ENCODE data around the gene RPL22.

RPL22 gene

DNA sequence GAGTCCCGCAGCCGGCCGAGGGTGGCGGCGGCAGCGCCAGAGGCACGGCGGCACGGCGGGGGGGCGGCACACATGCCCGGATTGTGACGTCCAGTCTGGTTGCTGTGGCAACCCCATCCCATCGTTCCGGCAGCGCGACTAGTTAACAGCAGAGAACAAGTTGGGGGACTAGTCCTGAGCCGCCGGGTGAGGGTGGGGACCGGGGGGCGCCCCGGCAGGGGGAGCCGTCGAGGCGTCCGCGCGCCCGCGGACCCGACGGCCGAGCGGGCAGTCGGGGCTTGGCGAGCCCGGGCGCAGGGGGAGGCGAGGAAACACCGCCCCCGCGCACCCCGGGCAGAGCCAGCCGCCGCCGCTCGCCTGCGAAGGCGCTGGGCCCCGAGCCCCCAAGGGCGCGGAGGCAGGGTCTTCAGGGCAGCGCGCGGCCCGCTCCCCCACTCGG, 19.1 kb downstream of the RPL22 start, which contains the start of gene CHD5:
TSS of gene CHD5 (minus strand) at position 54 of the 439 bp plus-strand sequence. CDS start 298 bp downstream, outside the sequence.
- WGBS (ENCODE audit: extremely low coverage, insufficient coverage, low lambda C conversion rate), result no CpG with 5 or more reads among the region's 57 CpGs
- Histone ChIP-seq H3K4me2 (ENCODE audit: low read length) (peak within 1 kb of the TSS; percentile 42), H3K4ac (ENCODE audit: low read depth, low read length) (no peak within 1 kb of the TSS), H3K36me3 (ENCODE audit: control insufficient read depth, insufficient read depth, low read length) (no peaks in the 10 kb centered on the region), H2BK120ac (ENCODE audit: low read depth, low read length) (no peak within 1 kb of the TSS), H2AK5ac (ENCODE audit: low read length) (no peak within 1 kb of the TSS), H3K27ac (ENCODE audit: low read depth, low read length) (no peak within 1 kb of the TSS), H3K79me1 (ENCODE audit: low read length) (no peaks in the 10 kb centered on the region), H3K4me3 (ENCODE audit: low read length) (no peak within 1 kb of the TSS), H3K56ac (ENCODE audit: low read length) (no peak within 1 kb of the TSS), H4K8ac (ENCODE audit: low read depth, low read length) (no peak within 1 kb of the TSS), H3K18ac (ENCODE audit: low read length) (no peak within 1 kb of the TSS), H3K23ac (ENCODE audit: low read length) (peak within 1 kb of the TSS; percentile 50), H3K79me2 (ENCODE audit: control insufficient read depth, insufficient read depth, low read length) (no peaks in the 10 kb centered on the region), H3K9ac (ENCODE audit: low read length) (no peak within 1 kb of the TSS), H3K4me1 (ENCODE audit: control insufficient read depth, low read depth, low read length) (no peaks in the 10 kb centered on the region), H2BK15ac (replicated peaks; ENCODE audit: low read depth) (no peak within 1 kb of the TSS), H4K5ac (ENCODE audit: low read length) (no peak within 1 kb of the TSS), H3K27me3 (ENCODE audit: insufficient read depth, low read length, poor library complexity) (peaks cover 13% of the 10 kb centered on the region), H2BK5ac (ENCODE audit: low read length) (no peak within 1 kb of the TSS)
- peak; percentile 69 for DNase-seq

DNA sequence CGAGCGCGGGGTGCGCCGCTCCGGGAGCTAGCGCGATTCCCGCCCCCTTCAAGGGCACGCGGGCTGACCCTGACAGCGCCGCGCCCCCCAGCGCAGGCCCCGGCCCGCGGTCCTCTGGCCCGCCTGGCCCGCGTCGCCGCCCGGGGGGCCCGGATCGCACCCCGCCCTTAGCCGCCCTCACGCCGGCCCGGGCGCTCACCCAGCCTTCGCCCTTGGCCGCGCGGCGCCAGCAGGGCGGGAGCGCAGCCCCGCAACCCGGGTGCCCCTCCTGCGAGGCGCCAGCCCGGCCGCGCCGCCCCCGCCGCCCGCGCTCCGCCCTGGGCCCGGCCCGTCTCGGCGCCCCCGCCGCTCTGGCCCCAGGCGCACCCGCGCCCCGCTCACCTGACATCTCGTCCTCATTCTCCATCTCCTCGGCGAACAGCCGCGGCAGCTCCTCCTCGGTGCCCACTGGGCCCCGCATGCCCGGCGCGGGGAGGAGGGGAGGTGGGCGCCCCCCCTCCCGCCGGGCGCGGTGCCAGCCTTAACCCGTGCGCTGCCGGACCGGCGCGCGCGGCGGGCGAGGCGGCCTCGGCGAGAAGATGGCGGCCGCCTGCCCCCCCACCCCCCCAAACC, 19.7 kb downstream of the RPL22 start:
- H3K27me3 ChIP-seq (ENCODE audit: insufficient read depth, low read length, poor library complexity), result peaks cover 13% of the 10 kb centered on the region
- no peak overlapping the region for H3K56ac ChIP-seq (ENCODE audit: low read length)
- no peak overlapping the region for H2BK15ac ChIP-seq (replicated peaks; ENCODE audit: low read depth)
- WGBS (ENCODE audit: extremely low coverage, insufficient coverage, low lambda C conversion rate), result no CpG with 5 or more reads among the region's 92 CpGs
- no peak overlapping the region for H3K27ac ChIP-seq (ENCODE audit: low read depth, low read length)
- H4K8ac ChIP-seq (ENCODE audit: low read depth, low read length), result no peak overlapping the region
- no peak overlapping the region for H2AK5ac ChIP-seq (ENCODE audit: low read length)
- H3K4ac ChIP-seq (ENCODE audit: low read depth, low read length), result no peak overlapping the region
- H2BK120ac ChIP-seq (ENCODE audit: low read depth, low read length), result no peak overlapping the region
- no peaks in the 10 kb centered on the region for H3K4me1 ChIP-seq (ENCODE audit: control insufficient read depth, low read depth, low read length)
- H3K4me2 ChIP-seq (ENCODE audit: low read length), result peak overlapping the region; percentile 42
- no peak overlapping the region for H4K5ac ChIP-seq (ENCODE audit: low read length)
- no peak overlapping the region for H2BK5ac ChIP-seq (ENCODE audit: low read length)
- H3K36me3 ChIP-seq (ENCODE audit: control insufficient read depth, insufficient read depth, low read length), result no peaks in the 10 kb centered on the region
- no peaks in the 10 kb centered on the region for H3K79me1 ChIP-seq (ENCODE audit: low read length)
- no peak for DNase-seq
- H3K4me3 ChIP-seq (ENCODE audit: low read length), result no peak overlapping the region
- no peak overlapping the region for H3K18ac ChIP-seq (ENCODE audit: low read length)
- H3K9ac ChIP-seq (ENCODE audit: low read length), result no peak overlapping the region
- H3K79me2 ChIP-seq (ENCODE audit: control insufficient read depth, insufficient read depth, low read length), result no peaks in the 10 kb centered on the region
- H3K23ac ChIP-seq (ENCODE audit: low read length), result no peak overlapping the region

DNA sequence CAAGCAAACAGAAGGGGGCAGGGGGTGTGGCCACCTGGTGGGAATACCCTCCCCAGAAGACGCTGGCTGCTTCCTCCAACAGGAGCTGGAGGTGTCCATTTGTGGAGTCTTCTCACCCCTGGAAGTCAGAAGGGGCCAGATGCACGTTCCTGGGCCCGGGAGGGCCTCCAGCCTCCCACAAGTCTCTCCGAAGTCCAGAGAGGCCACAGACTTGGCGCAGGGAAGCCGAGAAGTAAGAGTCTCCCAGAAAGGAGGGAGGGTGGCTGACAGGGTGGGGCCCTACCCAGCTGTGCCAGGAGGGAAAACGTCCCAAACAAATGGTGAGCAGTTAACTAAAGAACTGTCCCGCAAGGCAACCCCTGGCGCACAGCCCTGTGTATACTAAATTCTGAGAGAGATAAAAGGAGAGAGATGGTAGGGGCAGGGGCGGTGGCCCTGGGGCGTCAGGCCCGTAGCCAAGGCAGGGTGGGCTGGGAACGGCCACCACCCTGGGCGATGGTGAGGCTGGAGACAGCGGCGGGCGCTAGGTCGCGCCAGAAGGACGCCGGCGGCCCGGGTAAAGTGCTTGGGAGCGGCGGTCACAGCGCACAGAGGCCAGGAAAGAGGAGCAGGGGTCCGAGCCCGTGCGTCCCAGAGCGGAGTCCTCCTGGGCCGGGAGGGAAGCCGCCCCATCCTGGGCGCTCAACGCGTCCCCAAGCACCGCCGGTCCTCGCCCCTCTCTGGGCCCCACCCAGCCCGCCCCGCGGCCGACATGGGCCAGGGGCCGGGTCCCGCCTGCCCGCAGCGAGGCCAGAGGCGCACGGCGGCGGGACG, 20.4 kb downstream of the RPL22 start:
- Histone ChIP-seq H3K4ac (ENCODE audit: low read depth, low read length) (no peak overlapping the region), H3K27me3 (ENCODE audit: insufficient read depth, low read length, poor library complexity) (peaks cover 13% of the 10 kb centered on the region), H2BK5ac (ENCODE audit: low read length) (no peak overlapping the region)

DNA sequence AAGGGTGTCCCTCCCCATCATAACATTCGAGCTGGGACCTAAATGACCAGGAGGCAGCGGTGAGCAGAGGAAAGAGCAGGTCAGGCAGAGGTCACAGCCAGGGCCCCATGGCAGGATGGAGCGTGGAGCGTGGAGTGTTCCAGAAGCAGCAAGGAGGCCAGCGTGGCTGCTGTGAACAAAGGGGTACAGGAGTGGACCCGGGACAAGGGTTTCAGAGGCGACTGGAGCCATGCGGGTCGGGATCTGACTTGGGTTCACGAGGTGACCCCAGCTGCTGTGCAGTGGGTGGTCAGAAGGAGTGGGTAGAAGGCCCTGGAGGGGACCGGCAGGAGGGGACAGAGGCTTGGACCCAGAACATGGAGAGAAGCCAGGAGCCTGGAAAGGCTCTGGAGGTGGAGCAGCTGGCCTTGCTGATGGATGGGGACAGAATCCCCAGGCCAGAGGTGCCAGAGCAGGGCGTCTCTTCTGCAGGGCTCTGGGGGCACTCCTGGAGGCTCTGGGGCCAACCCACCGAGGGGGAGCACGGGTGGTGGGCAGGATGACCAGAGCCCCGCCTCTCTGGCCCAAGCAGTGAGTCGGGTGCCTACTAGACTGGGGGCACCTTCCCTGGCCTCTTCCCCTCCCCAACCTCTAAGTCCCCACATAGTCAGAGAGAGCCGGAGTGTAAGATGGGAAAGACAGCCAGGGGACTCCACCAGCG, 21.6 kb downstream of the RPL22 start:
- Histone ChIP-seq H3K18ac (ENCODE audit: low read length) (no peak overlapping the region), H3K4me3 (ENCODE audit: low read length) (no peak overlapping the region), H3K79me2 (ENCODE audit: control insufficient read depth, insufficient read depth, low read length) (no peaks in the 10 kb centered on the region), H3K36me3 (ENCODE audit: control insufficient read depth, insufficient read depth, low read length) (no peaks in the 10 kb centered on the region), H3K27me3 (ENCODE audit: insufficient read depth, low read length, poor library complexity) (peaks cover 13% of the 10 kb centered on the region), H3K23ac (ENCODE audit: low read length) (no peak overlapping the region), H2BK15ac (replicated peaks; ENCODE audit: low read depth) (no peak overlapping the region), H2AK5ac (ENCODE audit: low read length) (no peak overlapping the region), H3K4me1 (ENCODE audit: control insufficient read depth, low read depth, low read length) (no peaks in the 10 kb centered on the region), H2BK5ac (ENCODE audit: low read length) (no peak overlapping the region), H3K56ac (ENCODE audit: low read length) (no peak overlapping the region), H3K27ac (ENCODE audit: low read depth, low read length) (no peak overlapping the region), H4K8ac (ENCODE audit: low read depth, low read length) (no peak overlapping the region), H3K4me2 (ENCODE audit: low read length) (no peak overlapping the region), H3K79me1 (ENCODE audit: low read length) (no peaks in the 10 kb centered on the region), H3K4ac (ENCODE audit: low read depth, low read length) (no peak overlapping the region), H2BK120ac (ENCODE audit: low read depth, low read length) (no peak overlapping the region), H3K9ac (ENCODE audit: low read length) (no peak overlapping the region), H4K5ac (ENCODE audit: low read length) (no peak overlapping the region)
- no peak for DNase-seq
- no CpG with 5 or more reads among the region's 18 CpGs for WGBS (ENCODE audit: extremely low coverage, insufficient coverage, low lambda C conversion rate)

More for the DNA sequence above, 20.4 kb downstream of the RPL22 start:
- no CpG with 5 or more reads among the region's 51 CpGs for WGBS (ENCODE audit: extremely low coverage, insufficient coverage, low lambda C conversion rate)
- Histone ChIP-seq H3K9ac (ENCODE audit: low read length) (no peak overlapping the region), H3K27ac (ENCODE audit: low read depth, low read length) (no peak overlapping the region), H3K79me1 (ENCODE audit: low read length) (no peaks in the 10 kb centered on the region), H3K79me2 (ENCODE audit: control insufficient read depth, insufficient read depth, low read length) (no peaks in the 10 kb centered on the region), H3K18ac (ENCODE audit: low read length) (no peak overlapping the region), H4K8ac (ENCODE audit: low read depth, low read length) (no peak overlapping the region), H3K36me3 (ENCODE audit: control insufficient read depth, insufficient read depth, low read length) (no peaks in the 10 kb centered on the region), H3K4me1 (ENCODE audit: control insufficient read depth, low read depth, low read length) (no peaks in the 10 kb centered on the region), H3K4me3 (ENCODE audit: low read length) (no peak overlapping the region), H2BK15ac (replicated peaks; ENCODE audit: low read depth) (no peak overlapping the region), H2BK120ac (ENCODE audit: low read depth, low read length) (no peak overlapping the region), H4K5ac (ENCODE audit: low read length) (no peak overlapping the region), H2AK5ac (ENCODE audit: low read length) (no peak overlapping the region), H3K23ac (ENCODE audit: low read length) (no peak overlapping the region), H3K56ac (ENCODE audit: low read length) (peak overlapping the region; percentile 7), H3K4me2 (ENCODE audit: low read length) (no peak overlapping the region)
- DNase-seq, result peak; percentile 30

DNA sequence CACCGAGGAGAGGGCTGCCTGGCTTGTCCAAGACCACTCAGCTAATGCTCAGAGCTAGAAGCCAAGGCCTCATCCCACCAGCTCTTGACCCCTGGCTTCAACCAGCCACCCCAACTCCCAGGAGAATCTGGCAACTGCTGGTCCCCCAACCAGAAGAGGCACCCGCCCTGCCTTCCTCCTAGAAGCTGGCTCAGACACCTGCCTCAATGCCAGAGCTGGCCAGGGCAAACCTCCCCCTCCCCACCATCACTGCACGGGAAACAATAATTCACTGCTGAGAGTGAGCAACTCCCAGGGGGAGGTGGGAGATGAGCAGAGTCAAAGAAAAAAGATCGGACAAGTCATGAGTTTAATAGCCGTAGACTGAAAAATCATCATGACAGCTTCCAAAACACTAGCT, 22.6 kb downstream of the RPL22 start:
- no CpG with 5 or more reads among the region's 5 CpGs for WGBS (ENCODE audit: extremely low coverage, insufficient coverage, low lambda C conversion rate)
- H3K27me3 ChIP-seq (ENCODE audit: insufficient read depth, low read length, poor library complexity), result peaks cover 13% of the 10 kb centered on the region
- no peak overlapping the region for H3K4me3 ChIP-seq (ENCODE audit: low read length)
- H3K4me2 ChIP-seq (ENCODE audit: low read length), result no peak overlapping the region
- no peaks in the 10 kb centered on the region for H3K79me2 ChIP-seq (ENCODE audit: control insufficient read depth, insufficient read depth, low read length)
- H3K23ac ChIP-seq (ENCODE audit: low read length), result no peak overlapping the region
- H4K5ac ChIP-seq (ENCODE audit: low read length), result no peak overlapping the region
- H2BK15ac ChIP-seq (replicated peaks; ENCODE audit: low read depth), result no peak overlapping the region
- H3K56ac ChIP-seq (ENCODE audit: low read length), result no peak overlapping the region
- H4K8ac ChIP-seq (ENCODE audit: low read depth, low read length), result no peak overlapping the region
- H3K27ac ChIP-seq (ENCODE audit: low read depth, low read length), result no peak overlapping the region
- H3K36me3 ChIP-seq (ENCODE audit: control insufficient read depth, insufficient read depth, low read length), result no peaks in the 10 kb centered on the region
- H2BK120ac ChIP-seq (ENCODE audit: low read depth, low read length), result no peak overlapping the region
- H2BK5ac ChIP-seq (ENCODE audit: low read length), result no peak overlapping the region
- H2AK5ac ChIP-seq (ENCODE audit: low read length), result no peak overlapping the region
- H3K18ac ChIP-seq (ENCODE audit: low read length), result no peak overlapping the region
- H3K9ac ChIP-seq (ENCODE audit: low read length), result no peak overlapping the region
- no peaks in the 10 kb centered on the region for H3K4me1 ChIP-seq (ENCODE audit: control insufficient read depth, low read depth, low read length)
- no peak overlapping the region for H3K4ac ChIP-seq (ENCODE audit: low read depth, low read length)
- no peak for DNase-seq
- H3K79me1 ChIP-seq (ENCODE audit: low read length), result no peaks in the 10 kb centered on the region
